Uterus (tissue), 4 donors: Measurements from ENCODE around the gene SLC39A11. TPM values are rescaled to one million over a fixed set of nuclear protein-coding genes. Genes with fewer than 3 reads are reported as not detected.
"Not testable (repeated sequence)": the region's sequence is repeated elsewhere in the genome, so short reads cannot be mapped to it uniquely, and the experiment has no call there.

Experiments
- DNase-seq, 2 donors: peaks; one replicate each; pipeline ENCODE4 v3.0.0-alpha.2; 2019 to 2020
- H3K27ac ChIP-seq, 2 donors: fragments of 200-600 bp; sonication (generic); 1 replicate in 1 of 2; 2 replicates in 1 of 2; pipeline ENCODE4 v1.5.1; 2016 to 2018
- H3K27me3 ChIP-seq, 2 donors: fragments of 200-600 bp; sonication (generic); one replicate each; pipeline ENCODE4 v1.5.1; 2018 to 2019; ENCODE audit warnings: control low read depth in 1 of 2
- H3K36me3 ChIP-seq, 2 donors: fragments of 200-600 bp; sonication (generic); one replicate each; pipeline ENCODE4 v1.5.1; 2019; ENCODE audit warnings: control low read depth in 1 of 2
- H3K4me1 ChIP-seq, 2 donors: fragments of 200-600 bp; sonication (generic); one replicate each; pipeline ENCODE4 v1.5.1; 2018 to 2019; ENCODE audit warnings: control low read depth in 1 of 2
- H3K4me3 ChIP-seq, 2 donors: fragments of 200-600 bp; sonication (generic); 1 replicate in 1 of 2; 2 replicates in 1 of 2; pipeline ENCODE4 v1.5.1; 2018 to 2019; ENCODE audit warnings: mild to moderate bottlenecking in 1 of 2
- H3K9me3 ChIP-seq, 2 donors: fragments of 200-600 bp; sonication (generic); one replicate each; pipeline ENCODE4 v1.5.1; 2019; ENCODE audit warnings: control low read depth in 1 of 2
- POLR2A ChIP-seq, 2 donors: fragments of 450-650 bp; IDR thresholded peaks; one replicate each; pipeline ENCODE4 v1.6.1; 2016; ENCODE audit warnings: antibody characterized with exemption in 2 of 2, mild to moderate bottlenecking in 1 of 2, moderate library complexity in 1 of 2
- intact Hi-C: fragments of 100-400 bp; cut with DNase I; formaldehyde crosslinking; loops from one replicate; pipeline ENCODE4 v1.15.1; 2023; ENCODE audit warnings: low total_unique reads
- total RNA-seq, 4 donors: library from RNA; depleted of rRNA in 3 of 4; stranded (reverse); fragments of >200 nt in 3 of 4; gene quantifications; one replicate each; pipeline versions ENCODE4 v1.1.0 to v1.2.4, GENCODE V29; 2014 to 2023
- TF ChIP-seq, protein P1 (sequence below), 4 experiments: fragments of 200-600 bp in 2 of 4; fragments of 450-650 bp in 2 of 4; sonication (generic) in 2 of 4; IDR thresholded peaks; one replicate each; pipeline ENCODE4 v1.5.1; 2016 to 2019; ENCODE audit warnings: antibody characterized with exemption in 4 of 4, mild to moderate bottlenecking in 2 of 4, moderate library complexity in 1 of 4
- donor health status: DM: yes; HTN: yes; CAD: no.

Gene SLC39A11
- total RNA-seq, 4 donors from 2014 or later: 5.4 to 56.2 (median 21.0) TPM

DNA sequence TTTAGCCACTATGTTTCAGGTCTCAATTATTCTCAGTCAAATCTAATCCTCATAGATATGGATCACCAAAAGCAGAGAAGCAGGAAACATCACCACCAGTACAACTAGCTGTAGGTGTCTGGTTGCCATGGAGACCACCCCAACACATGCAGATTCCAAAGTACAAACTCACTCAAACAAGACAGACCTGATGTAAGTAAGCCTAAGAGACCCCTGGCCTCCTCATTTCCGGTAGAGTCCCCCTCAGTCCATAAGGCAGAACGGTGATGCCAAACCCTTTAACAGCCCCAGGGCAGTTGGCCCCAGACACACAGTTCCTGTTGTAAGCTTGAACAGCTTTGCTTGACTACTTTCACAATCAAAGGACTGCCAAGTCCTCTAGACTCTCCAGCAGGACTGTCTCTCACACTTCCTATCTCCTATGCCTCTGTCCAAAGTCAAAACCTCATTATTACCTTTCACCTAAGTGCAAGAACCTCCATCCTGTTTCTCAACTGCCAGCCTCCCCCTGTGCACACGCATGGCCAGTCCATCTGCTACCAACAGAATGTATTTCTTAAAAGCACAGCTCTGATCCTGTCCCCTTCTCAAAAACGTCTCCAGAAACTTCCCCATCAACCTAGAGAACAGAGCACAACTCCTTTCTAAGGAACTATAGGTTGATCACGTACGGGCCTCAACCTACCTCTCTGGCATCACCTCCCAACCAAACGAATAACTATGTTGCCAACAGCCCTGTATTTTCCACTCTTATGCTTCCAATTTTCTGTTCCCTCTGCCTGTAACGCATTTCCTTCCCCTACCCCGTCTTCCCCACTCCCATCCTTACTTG lies 23.9 kb downstream of the SLC39A11 start:
- DNase-seq: no peak
- Histone ChIP-seq H3K27ac (no peak overlapping the region), H3K27me3 (no peaks in the 10 kb centered on the region), H3K4me3 (no peak overlapping the region), H3K36me3 (no peaks in the 10 kb centered on the region), H3K4me1 (no peaks in the 10 kb centered on the region), H3K9me3 (no peaks in the 10 kb centered on the region)
- intact Hi-C loops: no loop called here
- TF ChIP-seq, protein P1, sequence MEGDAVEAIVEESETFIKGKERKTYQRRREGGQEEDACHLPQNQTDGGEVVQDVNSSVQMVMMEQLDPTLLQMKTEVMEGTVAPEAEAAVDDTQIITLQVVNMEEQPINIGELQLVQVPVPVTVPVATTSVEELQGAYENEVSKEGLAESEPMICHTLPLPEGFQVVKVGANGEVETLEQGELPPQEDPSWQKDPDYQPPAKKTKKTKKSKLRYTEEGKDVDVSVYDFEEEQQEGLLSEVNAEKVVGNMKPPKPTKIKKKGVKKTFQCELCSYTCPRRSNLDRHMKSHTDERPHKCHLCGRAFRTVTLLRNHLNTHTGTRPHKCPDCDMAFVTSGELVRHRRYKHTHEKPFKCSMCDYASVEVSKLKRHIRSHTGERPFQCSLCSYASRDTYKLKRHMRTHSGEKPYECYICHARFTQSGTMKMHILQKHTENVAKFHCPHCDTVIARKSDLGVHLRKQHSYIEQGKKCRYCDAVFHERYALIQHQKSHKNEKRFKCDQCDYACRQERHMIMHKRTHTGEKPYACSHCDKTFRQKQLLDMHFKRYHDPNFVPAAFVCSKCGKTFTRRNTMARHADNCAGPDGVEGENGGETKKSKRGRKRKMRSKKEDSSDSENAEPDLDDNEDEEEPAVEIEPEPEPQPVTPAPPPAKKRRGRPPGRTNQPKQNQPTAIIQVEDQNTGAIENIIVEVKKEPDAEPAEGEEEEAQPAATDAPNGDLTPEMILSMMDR (IDR thresholded peaks at IDR 0.05): no peak
- TF ChIP-seq POLR2A (IDR thresholded peaks at IDR 0.05): no peak

DNA sequence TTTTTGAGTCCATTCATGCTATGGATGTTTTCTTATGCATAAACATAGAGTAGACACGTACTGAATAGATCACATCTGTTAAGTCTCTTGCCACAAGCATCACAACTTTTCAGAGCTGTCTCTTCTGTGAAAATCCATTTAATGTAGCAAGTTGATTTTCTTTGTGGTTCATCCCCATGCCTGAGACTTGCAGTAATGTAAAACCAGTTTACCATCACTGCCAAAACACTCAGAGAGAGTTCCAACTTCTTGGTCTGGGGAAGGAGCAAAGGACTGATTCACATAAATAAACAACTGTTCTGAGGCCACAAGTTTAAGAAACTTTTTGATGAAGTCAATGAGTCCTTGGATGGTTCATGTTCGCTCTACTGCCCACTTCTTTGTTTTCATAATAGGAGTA lies 24.8 kb downstream of the SLC39A11 start:
- DNase-seq, H3K4me1 ChIP-seq: not testable (repeated sequence)

DNA sequence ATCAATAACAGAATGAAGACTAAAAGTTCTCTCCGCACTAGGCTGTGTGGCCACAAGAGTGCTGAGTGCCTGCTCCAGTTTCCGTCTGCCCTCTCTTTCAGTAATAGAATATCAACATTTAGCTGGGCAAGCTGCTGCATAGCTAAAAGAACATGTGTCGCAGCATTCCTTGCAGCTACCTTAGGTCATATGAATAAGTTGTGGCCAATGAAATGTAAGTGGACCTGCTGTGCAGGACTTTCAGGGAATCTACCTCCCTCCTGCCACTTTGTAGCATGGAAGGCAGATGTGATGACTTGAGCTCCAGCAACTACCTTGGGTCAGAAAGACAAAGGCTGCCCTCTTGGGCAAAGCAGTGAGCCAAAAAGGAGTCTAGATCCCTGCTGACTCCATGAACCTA lies 25.4 kb downstream of the SLC39A11 start:
- Histone ChIP-seq H3K36me3 (no peaks in the 10 kb centered on the region), H3K27me3 (no peaks in the 10 kb centered on the region), H3K9me3 (no peaks in the 10 kb centered on the region), H3K4me1 (no peaks in the 10 kb centered on the region), H3K4me3 (no peak overlapping the region), H3K27ac (no peak overlapping the region)
- TF ChIP-seq POLR2A (IDR thresholded peaks at IDR 0.05): no peak
- TF ChIP-seq, protein P1 (IDR thresholded peaks at IDR 0.05): no peak
- no peak for DNase-seq
- intact Hi-C loops: no loop called here

More for the DNA sequence above, 24.8 kb downstream of the SLC39A11 start:
- H3K4me3 ChIP-seq, H3K9me3 ChIP-seq, H3K27me3 ChIP-seq, H3K27ac ChIP-seq, intact Hi-C loops, H3K36me3 ChIP-seq: not testable (repeated sequence)

DNA sequence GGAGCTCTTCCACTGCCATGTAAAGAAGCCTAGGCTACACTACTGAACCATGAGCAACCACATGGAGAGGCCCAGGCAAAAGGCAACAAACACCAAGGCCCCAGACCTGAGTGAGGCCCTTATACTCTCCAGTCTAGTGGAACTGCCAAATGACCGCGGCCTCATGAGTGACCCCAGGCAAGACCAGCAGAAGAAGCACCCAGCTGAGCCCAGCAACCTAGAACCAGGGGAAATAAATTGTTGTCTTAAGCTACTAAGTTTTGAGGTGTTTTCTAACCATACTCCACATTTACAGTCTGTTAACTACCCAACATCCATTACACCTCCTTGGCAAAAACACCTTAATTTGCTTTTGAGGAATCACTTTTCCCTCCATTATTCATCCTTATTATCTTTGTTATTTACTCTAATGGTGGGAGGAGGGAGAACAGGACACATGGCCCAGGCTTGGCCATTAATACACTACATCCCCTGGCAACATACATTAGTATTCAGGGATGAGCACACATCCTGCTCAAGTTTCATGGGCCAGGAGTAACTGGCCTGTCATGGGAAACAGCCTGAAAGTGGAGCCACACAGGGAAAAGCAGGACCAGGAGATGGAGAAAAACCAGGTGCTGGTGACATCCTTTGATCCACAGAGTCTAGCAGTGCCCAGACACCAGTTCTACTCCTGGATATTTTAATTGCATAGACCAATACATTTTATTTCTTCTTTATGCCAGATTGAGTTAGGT lies 26.2 kb downstream of the SLC39A11 start:
- TF ChIP-seq, protein P1 (IDR thresholded peaks at IDR 0.05): no peak
- no peak for TF ChIP-seq POLR2A (IDR thresholded peaks at IDR 0.05)
- no peak for DNase-seq
- Histone ChIP-seq H3K4me1 (no peaks in the 10 kb centered on the region), H3K4me3 (no peak overlapping the region), H3K9me3 (no peaks in the 10 kb centered on the region), H3K36me3 (no peaks in the 10 kb centered on the region), H3K27ac (no peak overlapping the region), H3K27me3 (no peaks in the 10 kb centered on the region)
- intact Hi-C loops: no loop called here

DNA sequence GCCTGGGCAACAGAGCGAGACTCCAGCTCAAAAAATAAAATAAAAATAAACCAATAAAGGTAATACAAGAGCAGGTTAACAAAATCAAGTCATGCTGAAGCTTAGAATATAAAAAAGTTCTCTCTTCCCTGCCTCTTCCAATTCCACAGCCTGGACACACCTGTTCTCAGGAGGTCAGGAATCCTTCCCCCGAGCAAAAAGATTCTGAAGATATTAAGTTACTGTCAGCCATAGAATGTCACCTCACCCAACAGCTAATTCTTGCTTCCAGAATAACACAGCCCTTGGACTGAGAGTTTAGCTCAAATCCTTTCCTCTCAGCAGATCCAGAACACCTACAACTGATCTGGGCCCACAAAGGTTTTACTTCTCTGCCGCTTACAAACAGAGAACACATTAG lies 27.1 kb downstream of the SLC39A11 start:
- no peaks in the 10 kb centered on the region for H3K27me3 ChIP-seq
- intact Hi-C loops: no loop called here
- H3K9me3 ChIP-seq: no peaks in the 10 kb centered on the region
- H3K4me3 ChIP-seq: no peak overlapping the region
- DNase-seq: no peak
- no peaks in the 10 kb centered on the region for H3K4me1 ChIP-seq
- TF ChIP-seq, protein P1 (IDR thresholded peaks at IDR 0.05): no peak
- no peak overlapping the region for H3K27ac ChIP-seq
- H3K36me3 ChIP-seq: no peaks in the 10 kb centered on the region
